SK-N-SH (cell line): ENCODE results near the gene BIRC6. TPM values are rescaled to one million over a fixed set of nuclear protein-coding genes. Genes with fewer than 3 reads are reported as not detected.

ENCODE experiments used
- CTCF ChIA-PET: fragments of 300-600, 350-600 bp; formaldehyde crosslinking; extraction: SDS; loops from one replicate; lab custom pipeline; 2021; lab: Yijun Ruan, JAX
- POLR2A ChIA-PET: fragments of 350-600 bp; sonication (Branson Sonifier 250); formaldehyde crosslinking; extraction: SDS; loops from one replicate; lab custom pipeline; 2020; ENCODE audit warnings: antibody characterized with exemption, inconsistent platforms; lab: Yijun Ruan, JAX
- DNase-seq: peaks from one replicate; pipeline ENCODE4 v3.0.0; 2012
- H2AFZ ChIP-seq: fragments of 200-600 bp; sonication (generic); 2 replicates; pipeline ENCODE4 v1.8.1; 2016; ENCODE audit warnings: antibody characterized with exemption, mild to moderate bottlenecking, low read depth
- H3F3A ChIP-seq: fragments of 200-600 bp; sonication (generic); replicated peaks from 2 replicates; pipeline ENCODE3; 2016; ENCODE audit warnings: antibody characterized with exemption, mild to moderate bottlenecking; ENCODE audit not compliant: insufficient read depth
- H3K27ac ChIP-seq, 2 experiments: fragments of 200-500 bp in 1 of 2; fragments of 200-600 bp in 1 of 2; sonication (Bioruptor generic) in 1 of 2; sonication (generic), shearing (Covaris generic) in 1 of 2; 2 replicates each; pipeline versions ENCODE4 v1.5.1 to v1.6.1; 2014 to 2016; ENCODE audit warnings: low read depth in 2 of 2, inconsistent platforms in 1 of 2, low read length in 1 of 2, mild to moderate bottlenecking in 1 of 2, mixed read lengths in 1 of 2
- H3K27me3 ChIP-seq: fragments of 200-600 bp; sonication (generic), shearing (Covaris generic); 2 replicates; pipeline ENCODE4 v1.6.1; 2016; ENCODE audit warnings: mixed run types; ENCODE audit not compliant: insufficient read depth
- H3K36me3 ChIP-seq, 2 experiments: fragments of 200-500 bp in 1 of 2; fragments of 200-600 bp in 1 of 2; sonication (Bioruptor generic) in 1 of 2; sonication (generic) in 1 of 2; replicated peaks in 1 of 2; 2 replicates each; pipeline versions ENCODE3 to v1.5.1; 2014 to 2016; ENCODE audit warnings: low read length in 1 of 2, mild to moderate bottlenecking in 1 of 2; ENCODE audit not compliant: insufficient read depth in 2 of 2, control insufficient read depth in 1 of 2
- H3K4me1 ChIP-seq, 2 experiments: fragments of 200-500 bp in 1 of 2; fragments of 200-600 bp in 1 of 2; sonication (Bioruptor generic) in 1 of 2; sonication (generic), shearing (Covaris generic) in 1 of 2; 2 replicates each; pipeline versions ENCODE4 v1.5.1 to v1.6.1; 2014 to 2016; ENCODE audit warnings: low read depth in 1 of 2, low read length in 1 of 2, mixed run types in 1 of 2; ENCODE audit not compliant: insufficient read depth in 2 of 2, control insufficient read depth in 1 of 2
- H3K4me2 ChIP-seq: fragments of 200-600 bp; sonication (generic), shearing (Covaris generic); 2 replicates; pipeline ENCODE4 v1.6.1; 2017; ENCODE audit warnings: mixed run types
- H3K4me3 ChIP-seq, 2 experiments: fragments of 200-500 bp in 1 of 2; fragments of 200-600 bp in 1 of 2; sonication (Bioruptor generic) in 1 of 2; sonication (generic), shearing (Covaris generic) in 1 of 2; 2 replicates each; pipeline versions ENCODE4 v1.5.1 to v1.8.1; 2014 to 2016; ENCODE audit warnings: low read depth in 2 of 2, inconsistent platforms in 1 of 2, low read length in 1 of 2, mild to moderate bottlenecking in 1 of 2, mixed read lengths in 1 of 2, moderate library complexity in 1 of 2
- H3K79me2 ChIP-seq: fragments of 200-600 bp; sonication (generic); 2 replicates; pipeline ENCODE4 v1.8.1; 2017; ENCODE audit warnings: mild to moderate bottlenecking; ENCODE audit not compliant: insufficient read depth
- H3K9ac ChIP-seq: fragments of 200-600 bp; sonication (generic); 2 replicates; pipeline ENCODE4 v1.6.1; 2017; ENCODE audit warnings: mixed run types
- H3K9me2 ChIP-seq: fragments of 200-600 bp; sonication (generic); 2 replicates; pipeline ENCODE4 v1.6.1; 2017; ENCODE audit warnings: mixed run types
- H3K9me3 ChIP-seq: fragments of 200-600 bp; sonication (generic); 2 replicates; pipeline ENCODE4 v1.6.1; 2017; ENCODE audit warnings: mixed run types, mild to moderate bottlenecking, moderate library complexity
- H4K20me1 ChIP-seq: fragments of 200-600 bp; sonication (generic); 2 replicates; pipeline ENCODE4 v1.6.1; 2017; ENCODE audit warnings: mild to moderate bottlenecking, mixed run types; ENCODE audit not compliant: insufficient read depth
- ELF1 ChIP-seq: IDR thresholded peaks from 2 replicates; pipeline ENCODE4 v1.4.0; 2012
- FOSL2 ChIP-seq: IDR thresholded peaks from 2 replicates; pipeline ENCODE4 v1.4.0; 2012; ENCODE audit warnings: low read depth, mild to moderate bottlenecking, moderate library complexity, borderline replicate concordance
- GABPA ChIP-seq: IDR thresholded peaks from 2 replicates; pipeline ENCODE4 v1.4.0; 2012; ENCODE audit warnings: low read depth, mild to moderate bottlenecking
- JUND ChIP-seq: IDR thresholded peaks from 2 replicates; pipeline ENCODE4 v1.4.0; 2012
- MEF2A ChIP-seq: IDR thresholded peaks from 2 replicates; pipeline ENCODE4 v1.4.0; 2012; ENCODE audit warnings: low read depth, borderline replicate concordance
- NFIC ChIP-seq: IDR thresholded peaks from 2 replicates; pipeline ENCODE4 v1.4.0; 2012; ENCODE audit warnings: borderline replicate concordance
- POLR2AphosphoS5 ChIP-seq: IDR thresholded peaks from 2 replicates; pipeline ENCODE4 v1.6.1; 2012; ENCODE audit warnings: low read depth, low read length
- RFX5 ChIP-seq: IDR thresholded peaks from 2 replicates; pipeline ENCODE4 v1.6.1; 2012; ENCODE audit warnings: mild to moderate bottlenecking, improper control_type of control experiment, low read length
- SIN3A ChIP-seq: IDR thresholded peaks from 2 replicates; pipeline ENCODE4 v1.6.1; 2012; ENCODE audit warnings: low read depth, mild to moderate bottlenecking, low read length, moderate library complexity, borderline replicate concordance
- SMC3 ChIP-seq: IDR thresholded peaks from 2 replicates; pipeline ENCODE4 v1.6.1; 2012; ENCODE audit warnings: low read depth, low read length, improper control_type of control experiment
- TAF1 ChIP-seq: IDR thresholded peaks from 2 replicates; pipeline ENCODE4 v1.6.1; 2012; ENCODE audit warnings: low read depth, mild to moderate bottlenecking, low read length, moderate library complexity, borderline replicate concordance
- TCF12 ChIP-seq: IDR thresholded peaks from 2 replicates; pipeline ENCODE4 v1.4.0; 2012
- TEAD4 ChIP-seq: IDR thresholded peaks from 2 replicates; pipeline ENCODE4 v1.4.0; 2012; ENCODE audit warnings: mild to moderate bottlenecking, borderline replicate concordance; ENCODE audit not compliant: insufficient read depth
- YY1 ChIP-seq: IDR thresholded peaks from 2 replicates; pipeline ENCODE4 v1.4.0; 2012; ENCODE audit warnings: low read depth, mild to moderate bottlenecking
- polyA plus RNA-seq, 3 experiments: library from polyadenylated mRNA; depleted of rRNA; stranded (reverse); fragments of >200 nt; gene quantifications; 2 replicates each; pipeline ENCODE4 v1.2.3, GENCODE V29; 2012
- TF ChIP-seq, protein P1 (sequence below): fragments of 200-600 bp; sonication (generic); IDR thresholded peaks from 2 replicates; pipeline ENCODE4 v1.6.1; 2017; ENCODE audit warnings: antibody characterized with exemption, mild to moderate bottlenecking, moderate library complexity
- TF ChIP-seq, protein P2 (sequence below): IDR thresholded peaks from 2 replicates; pipeline ENCODE4 v1.4.0; 2012; ENCODE audit warnings: low read depth
- TF ChIP-seq, protein P3 (sequence below): IDR thresholded peaks from 2 replicates; pipeline ENCODE4; 2012
- TF ChIP-seq, protein P4 (sequence below): fragments of 150-350 bp; IDR thresholded peaks from 2 replicates; pipeline ENCODE4 v1.6.1; 2016; ENCODE audit warnings: mild to moderate bottlenecking, low read depth, low read length
- TF ChIP-seq, protein P5 (sequence below): IDR thresholded peaks from 2 replicates; pipeline ENCODE4 v1.4.0; 2012; ENCODE audit warnings: low read depth, borderline replicate concordance
- TF ChIP-seq, protein P6 (sequence below): IDR thresholded peaks from 2 replicates; pipeline ENCODE4 v1.4.0; 2012; ENCODE audit warnings: low read depth, borderline replicate concordance

BIRC6 gene
- polyA plus RNA-seq, 1 of the 3 experiments (the other 2 are of a cell fraction): 28.9 TPM

DNA sequence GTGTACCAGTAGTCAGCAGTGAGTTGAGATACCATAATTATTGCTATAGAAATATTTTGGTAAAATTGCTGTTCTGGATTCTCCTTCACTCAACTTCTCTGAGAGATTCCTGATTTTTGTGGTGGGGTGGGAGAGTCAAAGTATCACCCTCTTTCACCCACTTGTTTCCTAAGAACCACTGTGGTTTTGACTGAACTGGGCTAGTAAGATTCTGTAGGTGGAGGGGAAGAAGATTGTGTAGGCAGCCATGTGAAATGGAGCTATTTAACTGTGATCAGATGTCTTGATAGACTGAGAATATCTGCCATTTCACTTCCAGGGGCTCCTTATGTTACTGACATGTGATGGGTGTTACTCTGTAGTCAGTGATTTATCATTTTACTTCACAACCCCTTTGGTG is 45.3 kb downstream of the BIRC6 start:
- CTCF ChIA-PET: interaction anchor here (0.7 kb wide), 1 partner anchor 11 kb away, joined by 3 read pairs; no protein-coding TSS in a partner anchor
- peaks cover 55 to 69% of the 10 kb centered on the region in 2 experiments for H3K36me3 ChIP-seq
- no peaks in the 10 kb centered on the region for H3K4me1 ChIP-seq
- no peaks in the 10 kb centered on the region for H4K20me1 ChIP-seq
- no peak overlapping the region for H2AFZ ChIP-seq
- peaks cover 8% of the 10 kb centered on the region for H3F3A ChIP-seq
- H3K4me3 ChIP-seq: no peak overlapping the region
- H3K79me2 ChIP-seq: peaks cover 24% of the 10 kb centered on the region
- H3K27ac ChIP-seq: no peak overlapping the region
- POLR2A ChIA-PET: no interaction called here
- no peak overlapping the region for H3K9ac ChIP-seq
- no peaks in the 10 kb centered on the region for H3K9me3 ChIP-seq
- no peaks in the 10 kb centered on the region for H3K27me3 ChIP-seq
- no peak for DNase-seq
- no peaks in the 10 kb centered on the region for H3K9me2 ChIP-seq
- TF ChIP-seq SIN3A: no peak
- no peak for TF ChIP-seq SMC3
- no peak for TF ChIP-seq NFIC
- TF ChIP-seq TEAD4: no peak
- TF ChIP-seq TAF1: no peak
- TF ChIP-seq POLR2AphosphoS5: no peak
- TF ChIP-seq ELF1: no peak
- no peak for TF ChIP-seq GABPA
- TF ChIP-seq, protein P1, sequence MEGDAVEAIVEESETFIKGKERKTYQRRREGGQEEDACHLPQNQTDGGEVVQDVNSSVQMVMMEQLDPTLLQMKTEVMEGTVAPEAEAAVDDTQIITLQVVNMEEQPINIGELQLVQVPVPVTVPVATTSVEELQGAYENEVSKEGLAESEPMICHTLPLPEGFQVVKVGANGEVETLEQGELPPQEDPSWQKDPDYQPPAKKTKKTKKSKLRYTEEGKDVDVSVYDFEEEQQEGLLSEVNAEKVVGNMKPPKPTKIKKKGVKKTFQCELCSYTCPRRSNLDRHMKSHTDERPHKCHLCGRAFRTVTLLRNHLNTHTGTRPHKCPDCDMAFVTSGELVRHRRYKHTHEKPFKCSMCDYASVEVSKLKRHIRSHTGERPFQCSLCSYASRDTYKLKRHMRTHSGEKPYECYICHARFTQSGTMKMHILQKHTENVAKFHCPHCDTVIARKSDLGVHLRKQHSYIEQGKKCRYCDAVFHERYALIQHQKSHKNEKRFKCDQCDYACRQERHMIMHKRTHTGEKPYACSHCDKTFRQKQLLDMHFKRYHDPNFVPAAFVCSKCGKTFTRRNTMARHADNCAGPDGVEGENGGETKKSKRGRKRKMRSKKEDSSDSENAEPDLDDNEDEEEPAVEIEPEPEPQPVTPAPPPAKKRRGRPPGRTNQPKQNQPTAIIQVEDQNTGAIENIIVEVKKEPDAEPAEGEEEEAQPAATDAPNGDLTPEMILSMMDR: no peak
- TF ChIP-seq TCF12: no peak
- TF ChIP-seq, protein P2, sequence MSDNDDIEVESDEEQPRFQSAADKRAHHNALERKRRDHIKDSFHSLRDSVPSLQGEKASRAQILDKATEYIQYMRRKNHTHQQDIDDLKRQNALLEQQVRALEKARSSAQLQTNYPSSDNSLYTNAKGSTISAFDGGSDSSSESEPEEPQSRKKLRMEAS: no peak
- TF ChIP-seq MEF2A: no peak
- no peak for TF ChIP-seq JUND
- TF ChIP-seq FOSL2: no peak
- TF ChIP-seq, protein P3, sequence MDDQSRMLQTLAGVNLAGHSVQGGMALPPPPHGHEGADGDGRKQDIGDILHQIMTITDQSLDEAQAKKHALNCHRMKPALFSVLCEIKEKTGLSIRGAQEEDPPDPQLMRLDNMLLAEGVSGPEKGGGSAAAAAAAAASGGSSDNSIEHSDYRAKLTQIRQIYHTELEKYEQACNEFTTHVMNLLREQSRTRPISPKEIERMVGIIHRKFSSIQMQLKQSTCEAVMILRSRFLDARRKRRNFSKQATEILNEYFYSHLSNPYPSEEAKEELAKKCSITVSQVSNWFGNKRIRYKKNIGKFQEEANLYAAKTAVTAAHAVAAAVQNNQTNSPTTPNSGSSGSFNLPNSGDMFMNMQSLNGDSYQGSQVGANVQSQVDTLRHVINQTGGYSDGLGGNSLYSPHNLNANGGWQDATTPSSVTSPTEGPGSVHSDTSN: no peak
- TF ChIP-seq, protein P4, sequence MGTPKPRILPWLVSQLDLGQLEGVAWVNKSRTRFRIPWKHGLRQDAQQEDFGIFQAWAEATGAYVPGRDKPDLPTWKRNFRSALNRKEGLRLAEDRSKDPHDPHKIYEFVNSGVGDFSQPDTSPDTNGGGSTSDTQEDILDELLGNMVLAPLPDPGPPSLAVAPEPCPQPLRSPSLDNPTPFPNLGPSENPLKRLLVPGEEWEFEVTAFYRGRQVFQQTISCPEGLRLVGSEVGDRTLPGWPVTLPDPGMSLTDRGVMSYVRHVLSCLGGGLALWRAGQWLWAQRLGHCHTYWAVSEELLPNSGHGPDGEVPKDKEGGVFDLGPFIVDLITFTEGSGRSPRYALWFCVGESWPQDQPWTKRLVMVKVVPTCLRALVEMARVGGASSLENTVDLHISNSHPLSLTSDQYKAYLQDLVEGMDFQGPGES: no peak
- TF ChIP-seq, protein P5, sequence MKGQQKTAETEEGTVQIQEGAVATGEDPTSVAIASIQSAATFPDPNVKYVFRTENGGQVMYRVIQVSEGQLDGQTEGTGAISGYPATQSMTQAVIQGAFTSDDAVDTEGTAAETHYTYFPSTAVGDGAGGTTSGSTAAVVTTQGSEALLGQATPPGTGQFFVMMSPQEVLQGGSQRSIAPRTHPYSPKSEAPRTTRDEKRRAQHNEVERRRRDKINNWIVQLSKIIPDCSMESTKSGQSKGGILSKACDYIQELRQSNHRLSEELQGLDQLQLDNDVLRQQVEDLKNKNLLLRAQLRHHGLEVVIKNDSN: no peak
- no peak for TF ChIP-seq YY1
- TF ChIP-seq, protein P6, sequence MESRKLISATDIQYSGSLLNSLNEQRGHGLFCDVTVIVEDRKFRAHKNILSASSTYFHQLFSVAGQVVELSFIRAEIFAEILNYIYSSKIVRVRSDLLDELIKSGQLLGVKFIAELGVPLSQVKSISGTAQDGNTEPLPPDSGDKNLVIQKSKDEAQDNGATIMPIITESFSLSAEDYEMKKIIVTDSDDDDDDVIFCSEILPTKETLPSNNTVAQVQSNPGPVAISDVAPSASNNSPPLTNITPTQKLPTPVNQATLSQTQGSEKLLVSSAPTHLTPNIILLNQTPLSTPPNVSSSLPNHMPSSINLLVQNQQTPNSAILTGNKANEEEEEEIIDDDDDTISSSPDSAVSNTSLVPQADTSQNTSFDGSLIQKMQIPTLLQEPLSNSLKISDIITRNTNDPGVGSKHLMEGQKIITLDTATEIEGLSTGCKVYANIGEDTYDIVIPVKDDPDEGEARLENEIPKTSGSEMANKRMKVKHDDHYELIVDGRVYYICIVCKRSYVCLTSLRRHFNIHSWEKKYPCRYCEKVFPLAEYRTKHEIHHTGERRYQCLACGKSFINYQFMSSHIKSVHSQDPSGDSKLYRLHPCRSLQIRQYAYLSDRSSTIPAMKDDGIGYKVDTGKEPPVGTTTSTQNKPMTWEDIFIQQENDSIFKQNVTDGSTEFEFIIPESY: no peak
- no peak for TF ChIP-seq RFX5
- TF ChIP-seq, all 33 proteins: peak for 0
- no peak overlapping the region for H3K4me2 ChIP-seq
